Neural crest cell (in vitro differentiated cells): ENCODE results near the gene CD209. TPM values are rescaled to one million over a fixed set of nuclear protein-coding genes. Genes with fewer than 3 reads are reported as not detected.

Experiments used
- DNase-seq: peaks from one replicate; pipeline ENCODE4 v3.0.0; 2021; ENCODE audit warnings: low read depth, mixed read lengths, low spot score
- H3K27ac Mint-ChIP-seq: one replicate; pipeline ENCODE4 v1.8.0; 2021; ENCODE audit warnings: mild to moderate bottlenecking, mixed read lengths; ENCODE audit not compliant: unreplicated experiment
- H3K27me3 Mint-ChIP-seq: 2 replicates; pipeline ENCODE4 v1.8.0; 2021; ENCODE audit warnings: low read depth, mild to moderate bottlenecking, mixed read lengths
- H3K36me3 Mint-ChIP-seq: 2 replicates; pipeline ENCODE4 v1.8.0; 2021; ENCODE audit warnings: low read depth, mild to moderate bottlenecking, mixed read lengths
- H3K4me1 Mint-ChIP-seq: 2 replicates; pipeline ENCODE4 v1.8.0; 2021; ENCODE audit warnings: mixed read lengths
- H3K4me3 Mint-ChIP-seq: one replicate; pipeline ENCODE4 v1.8.0; 2021; ENCODE audit warnings: mild to moderate bottlenecking, mixed read lengths
- H3K9me3 Mint-ChIP-seq: 2 replicates; pipeline ENCODE4 v1.8.0; 2021; ENCODE audit warnings: mixed read lengths
- CTCF ChIP-seq: fragments of 200-600 bp; sonication (generic); conservative IDR thresholded peaks from 2 replicates; pipeline ENCODE4 v1.5.0; 2021; ENCODE audit warnings: antibody characterized with exemption, mild to moderate bottlenecking
- total RNA-seq: library from RNA; stranded (reverse); gene quantifications from 2 replicates; pipeline ENCODE4 v1.2.1, GENCODE V29; 2021

Gene CD209
- total RNA-seq, 1 donor from 2014 or later, result not detected

GRCh38 chr19:7740682-7741054, 6.7 kb downstream of the CD209 start:
- no peaks in the 10 kb centered on the region for H3K4me1 Mint-ChIP-seq
- H3K9me3 Mint-ChIP-seq, result no peaks in the 10 kb centered on the region
- no peaks in the 10 kb centered on the region for H3K36me3 Mint-ChIP-seq
- DNase-seq, result no peak
- H3K27me3 Mint-ChIP-seq, result peaks cover 85% of the 10 kb centered on the region
- no peak for TF ChIP-seq CTCF
- no peak overlapping the region for H3K4me3 Mint-ChIP-seq
- H3K27ac Mint-ChIP-seq, result no peak overlapping the region

- H3K4me3 Mint-ChIP-seq, result no peak overlapping the region
- H3K27me3 Mint-ChIP-seq, result peaks cover 91% of the 10 kb centered on the region
- H3K4me1 Mint-ChIP-seq, result no peaks in the 10 kb centered on the region
- H3K27ac Mint-ChIP-seq, result no peak overlapping the region
- DNase-seq, result no peak
- TF ChIP-seq CTCF, result no peak
- no peaks in the 10 kb centered on the region for H3K36me3 Mint-ChIP-seq
- H3K9me3 Mint-ChIP-seq, result no peaks in the 10 kb centered on the region
Observed at GRCh38 chr19:7739801-7740681, 7.3 kb downstream of the CD209 start.

GRCh38 chr19:7739211-7739755, 8.1 kb downstream of the CD209 start:
- H3K4me3 Mint-ChIP-seq, result no peak overlapping the region
- no peaks in the 10 kb centered on the region for H3K36me3 Mint-ChIP-seq
- no peak overlapping the region for H3K27ac Mint-ChIP-seq
- H3K27me3 Mint-ChIP-seq, result peaks cover 90% of the 10 kb centered on the region
- no peak for DNase-seq
- TF ChIP-seq CTCF, result no peak
- no peaks in the 10 kb centered on the region for H3K9me3 Mint-ChIP-seq
- H3K4me1 Mint-ChIP-seq, result no peaks in the 10 kb centered on the region

- DNase-seq, result no peak
- no peaks in the 10 kb centered on the region for H3K36me3 Mint-ChIP-seq
- no peaks in the 10 kb centered on the region for H3K9me3 Mint-ChIP-seq
- no peak overlapping the region for H3K4me3 Mint-ChIP-seq
- H3K27me3 Mint-ChIP-seq, result peaks cover 87% of the 10 kb centered on the region
- TF ChIP-seq CTCF, result no peak
- H3K27ac Mint-ChIP-seq, result no peak overlapping the region
- no peaks in the 10 kb centered on the region for H3K4me1 Mint-ChIP-seq
Observed at GRCh38 chr19:7738023-7738422, 9.3 kb downstream of the CD209 start.

- Mint-ChIP-seq H3K9me3 (no peaks in the 10 kb centered on the region), H3K4me1 (no peaks in the 10 kb centered on the region), H3K36me3 (no peaks in the 10 kb centered on the region), H3K27me3 (peaks cover 88% of the 10 kb centered on the region), H3K27ac (no peak overlapping the region), H3K4me3 (no peak overlapping the region)
- DNase-seq, result no peak
- TF ChIP-seq CTCF, result no peak
Observed at GRCh38 chr19:7737215-7737614, 10.1 kb downstream of the CD209 start.
